Heart left ventricle (tissue), 16 donors: ENCODE results near the gene LRRC18. TPM values are rescaled to one million over a fixed set of nuclear protein-coding genes. Genes with fewer than 3 reads are reported as not detected.
A peak's percentile ranks its signal among the peaks of the same experiment; 100 is the strongest.

ENCODE experiments used
- ATAC-seq, 4 donors: fragments of 200-7000 bp; cut with Tn5 transposase; one replicate each; pipeline ENCODE4 v1.9.1; 2020 to 2022; ENCODE audit warnings: moderate library complexity in 4 of 4, mild to moderate bottlenecking in 3 of 4, moderate number of reproducible peaks in 1 of 4
- DNase-seq, 5 donors: peaks; one replicate each; pipeline ENCODE4 v3.0.0-alpha.2; 2020
- H3K27ac ChIP-seq, 12 donors: fragments of 200-600 bp; sonication (generic) in 4 of 12; one replicate each; pipeline versions ENCODE4 v1.5.0 to v1.8.0; 2016 to 2022; ENCODE audit warnings: mild to moderate bottlenecking in 2 of 12
- H3K27me3 ChIP-seq, 9 donors: fragments of 200-600 bp; sonication (generic) in 2 of 9; one replicate each; pipeline versions ENCODE4 v1.5.1 to v1.8.0; 2016 to 2022; ENCODE audit warnings: mild to moderate bottlenecking in 3 of 9
- H3K36me3 ChIP-seq, 9 donors: fragments of 200-600 bp; sonication (generic) in 2 of 9; one replicate each; pipeline versions ENCODE4 v1.5.0 to v1.8.0; 2018 to 2022; ENCODE audit warnings: mild to moderate bottlenecking in 2 of 9
- H3K4me1 ChIP-seq, 12 donors: fragments of 200-600 bp; sonication (generic) in 4 of 12; one replicate each; pipeline versions ENCODE4 v1.5.0 to v1.8.0; 2016 to 2022; ENCODE audit warnings: mild to moderate bottlenecking in 3 of 12
- H3K4me3 ChIP-seq, 12 donors: fragments of 200-600 bp; sonication (generic) in 4 of 12; one replicate each; pipeline versions ENCODE4 v1.5.0 to v1.8.0; 2017 to 2022; ENCODE audit warnings: mild to moderate bottlenecking in 9 of 12, moderate library complexity in 4 of 12
- H3K9me3 ChIP-seq, 12 donors: fragments of 200-600 bp; sonication (generic) in 4 of 12; one replicate each; pipeline versions ENCODE4 v1.5.0 to v1.8.0; 2016 to 2022; ENCODE audit warnings: mild to moderate bottlenecking in 1 of 12
- POLR2A ChIP-seq, 2 donors: fragments of 450-650 bp; IDR thresholded peaks; one replicate each; pipeline ENCODE4 v1.6.1; 2017; ENCODE audit warnings: antibody characterized with exemption in 2 of 2, mild to moderate bottlenecking in 2 of 2, moderate library complexity in 2 of 2
- WGBS, 4 donors: extraction: QIAGEN DNeasy Blood & Tissue Kit in 2 of 4; methylation state at CpG; one replicate each; pipeline versions ENCODE4 v1.1.5 to v1.1.7; 2013 to 2018; 5-methylcytosine and 5-hydroxymethylcytosine counted together
- intact Hi-C, 10 donors: fragments of 100-400 bp; cut with DNase I; formaldehyde crosslinking; loops; one replicate each; pipeline versions ENCODE4 v1.11.1 to v1.14.2; 2022
- polyA plus RNA-seq, 2 donors: library from polyadenylated mRNA; stranded (reverse); fragments of 200-250 nt; gene quantifications; one replicate each; pipeline ENCODE4 v1.2.3, GENCODE V29; 2013
- total RNA-seq, 9 donors: library from RNA; depleted of rRNA in 2 of 9; stranded (reverse); fragments of >200 nt in 2 of 9; fragmentation: NEBNext Ultra II Directional in 3 of 9; extraction: Animal tissue kit (Norgen Biotek cat#: 25700) in 3 of 9; gene quantifications; one replicate each; pipeline versions ENCODE4 v1.1.0 to v1.2.4, GENCODE V29; 2016 to 2023
- TF ChIP-seq, protein P1 (sequence below), 12 donors: fragments of 200-600 bp; sonication (generic) in 4 of 12; IDR thresholded peaks; one replicate each; pipeline versions ENCODE4 v1.5.0 to v1.8.0; 2018 to 2022; ENCODE audit warnings: antibody characterized with exemption in 12 of 12, mild to moderate bottlenecking in 5 of 12
- donor health status: ischemic (EF 13 %, LVEDD 7.1; RV severe dilation, severe dysfunction).
- donor health status: healthy with polysubstance abuse.
- donor health status: DM: no; HTN: yes; CAD: no.
- donor health status: DM: no; HTN: no; CAD: no.
- donor health status: ischemic (EF 25% LVEDD 6.9; RV normal size, moderate dysfunction).
- donor health status: ischemic (EF 25% LVEDD 5.7; RV mildly dilated, moderate dysfunction).
- donor health status: healthy.
- donor health status: DM: yes; HTN: yes; CAD: no.
- donor health status: ischemic (EF 35%, LVEDD 5.7; RV mildly dilated, moderate dysfunction).
- donor health status: nonischemic (EF 11% LVEDD 7.7; RV severe dilation, severe dysfunction).
- donor health status: DM: yes; HTN: yes; CAD: no.
- donor health status: PGD.
- donor health status: ischemic (EF 29% LVEDD 5.4; RV normal size, mild dysfunction).
- donor health status: nonischemic (EF 23%, LVEDD 6.1; RV moderate dilation, normal function).

Gene LRRC18
- total and polyA plus RNA-seq, 11 donors, result not detected

DNA sequence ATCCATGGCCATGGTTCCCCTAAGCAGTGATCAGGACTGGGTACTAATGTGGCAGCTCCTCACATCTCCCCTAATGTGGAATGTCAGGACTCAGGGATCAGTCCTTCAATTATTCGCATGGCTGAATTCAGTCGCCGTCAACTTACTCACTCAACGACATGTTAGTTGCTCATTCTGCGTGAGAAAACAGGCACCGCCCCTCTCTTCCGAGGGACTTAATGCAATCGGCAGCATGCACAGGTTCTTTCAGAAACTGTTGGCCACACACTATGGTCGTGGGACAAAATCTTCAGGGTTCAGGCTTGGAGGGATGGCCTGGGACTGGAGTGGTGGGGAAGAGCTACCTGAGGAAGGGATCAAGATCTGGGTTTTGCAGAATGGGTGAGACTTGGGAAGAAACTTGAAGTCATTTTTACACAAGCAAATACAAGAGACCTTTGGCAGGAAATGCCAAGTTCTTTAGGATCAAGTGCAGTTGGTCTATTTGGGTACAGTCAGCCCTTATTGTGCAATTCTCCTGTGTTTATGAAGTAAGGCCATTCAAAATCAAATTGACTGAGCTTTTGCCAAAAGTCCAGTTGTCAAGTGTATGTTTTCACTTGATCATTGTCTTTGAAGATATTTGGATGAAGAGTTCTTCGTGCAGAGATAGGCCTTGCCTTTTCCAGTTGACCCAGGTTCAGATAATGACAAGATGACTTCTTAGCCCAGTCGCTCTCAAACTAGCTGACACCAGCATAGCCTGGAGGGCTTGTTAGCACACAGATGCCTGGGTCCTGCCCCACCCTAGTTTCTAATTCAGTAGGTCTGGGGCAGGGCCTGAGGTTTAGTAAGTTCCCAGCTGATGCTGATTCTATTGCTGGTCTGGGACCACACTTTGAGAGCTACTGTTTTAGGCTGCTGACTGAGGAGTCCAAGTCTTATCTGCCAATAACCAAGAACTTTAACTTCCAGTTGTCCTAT is 48.5 kb downstream of the LRRC18 start:
- no peaks in the 10 kb centered on the region for H3K9me3 ChIP-seq
- ATAC-seq (no peak), DNase-seq (no peak)
- H3K27ac ChIP-seq, result no peak overlapping the region
- TF ChIP-seq, protein P1, sequence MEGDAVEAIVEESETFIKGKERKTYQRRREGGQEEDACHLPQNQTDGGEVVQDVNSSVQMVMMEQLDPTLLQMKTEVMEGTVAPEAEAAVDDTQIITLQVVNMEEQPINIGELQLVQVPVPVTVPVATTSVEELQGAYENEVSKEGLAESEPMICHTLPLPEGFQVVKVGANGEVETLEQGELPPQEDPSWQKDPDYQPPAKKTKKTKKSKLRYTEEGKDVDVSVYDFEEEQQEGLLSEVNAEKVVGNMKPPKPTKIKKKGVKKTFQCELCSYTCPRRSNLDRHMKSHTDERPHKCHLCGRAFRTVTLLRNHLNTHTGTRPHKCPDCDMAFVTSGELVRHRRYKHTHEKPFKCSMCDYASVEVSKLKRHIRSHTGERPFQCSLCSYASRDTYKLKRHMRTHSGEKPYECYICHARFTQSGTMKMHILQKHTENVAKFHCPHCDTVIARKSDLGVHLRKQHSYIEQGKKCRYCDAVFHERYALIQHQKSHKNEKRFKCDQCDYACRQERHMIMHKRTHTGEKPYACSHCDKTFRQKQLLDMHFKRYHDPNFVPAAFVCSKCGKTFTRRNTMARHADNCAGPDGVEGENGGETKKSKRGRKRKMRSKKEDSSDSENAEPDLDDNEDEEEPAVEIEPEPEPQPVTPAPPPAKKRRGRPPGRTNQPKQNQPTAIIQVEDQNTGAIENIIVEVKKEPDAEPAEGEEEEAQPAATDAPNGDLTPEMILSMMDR (IDR thresholded peaks at IDR 0.05), result no peak
- TF ChIP-seq POLR2A (IDR thresholded peaks at IDR 0.05), result no peak
- no peaks in the 10 kb centered on the region for H3K27me3 ChIP-seq
- H3K4me3 ChIP-seq, result no peak overlapping the region
- H3K36me3 ChIP-seq, result no peaks in the 10 kb centered on the region
- WGBS, 4 donors, result 90 to 99% (median 95%) methylated on average over 11 of the region's 11 CpGs
- no peaks in the 10 kb centered on the region for H3K4me1 ChIP-seq
- intact Hi-C loops, result no loop called here

DNA sequence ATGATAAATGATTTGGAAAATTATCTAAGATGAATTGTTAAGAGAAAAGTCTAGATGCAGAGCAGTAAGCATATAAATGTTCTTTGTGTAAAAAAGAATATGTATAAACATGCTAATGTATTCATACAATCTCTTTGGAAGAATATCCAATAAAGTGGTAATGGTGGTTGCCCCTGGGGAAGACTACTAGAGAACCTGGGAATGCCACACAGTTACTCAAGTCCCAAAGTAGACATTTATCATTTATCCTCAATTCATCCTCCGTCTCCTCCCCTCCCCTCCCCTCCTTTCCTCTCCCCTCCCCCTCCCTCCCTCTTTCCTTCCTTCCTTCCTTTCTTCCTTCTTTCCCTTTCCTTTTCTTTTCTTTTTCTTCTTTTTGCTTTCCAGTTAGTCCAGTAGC is 51.7 kb downstream of the LRRC18 start:
- ATAC-seq (no peak), DNase-seq (no peak)
- H3K4me1 ChIP-seq, result no peaks in the 10 kb centered on the region
- intact Hi-C loops, result loop anchor here in 2 of 10 donors (5.0 to 10.0 kb wide), 2 partner anchors 277 to 624 kb away; no protein-coding TSS in a partner anchor
- no peak overlapping the region for H3K4me3 ChIP-seq
- no peaks in the 10 kb centered on the region for H3K36me3 ChIP-seq
- no peaks in the 10 kb centered on the region for H3K9me3 ChIP-seq
- TF ChIP-seq POLR2A (IDR thresholded peaks at IDR 0.05), result no peak
- TF ChIP-seq, protein P1 (IDR thresholded peaks at IDR 0.05), result no peak
- WGBS, 4 donors, result 64 to 88% (median 79%) methylated on average over 1 of the region's 1 CpG
- no peaks in the 10 kb centered on the region for H3K27me3 ChIP-seq
- H3K27ac ChIP-seq, result no peak overlapping the region

DNA sequence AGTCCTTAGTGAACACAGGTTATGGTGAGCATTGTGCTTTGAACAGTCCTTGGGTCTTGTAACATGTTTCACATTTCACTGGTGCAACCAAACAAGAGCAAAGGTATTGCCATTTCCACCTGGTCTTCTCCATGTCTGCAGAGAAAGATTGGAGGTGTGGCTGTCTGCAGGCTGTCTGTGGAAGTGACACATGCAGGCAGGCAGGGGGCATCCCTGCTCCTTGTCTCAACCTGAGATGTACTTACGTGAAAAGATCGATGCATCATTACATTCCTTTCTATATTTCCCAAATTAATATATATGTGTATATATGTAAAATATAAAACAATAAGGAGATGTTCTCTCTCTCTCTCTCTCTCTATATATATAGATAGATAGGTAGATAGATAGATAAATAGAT is 54.3 kb downstream of the LRRC18 start:
- Histone ChIP-seq H3K36me3 (no peaks in the 10 kb centered on the region), H3K4me1 (no peaks in the 10 kb centered on the region), H3K4me3 (no peak overlapping the region), H3K27ac (no peak overlapping the region), H3K27me3 (no peaks in the 10 kb centered on the region), H3K9me3 (no peaks in the 10 kb centered on the region)
- intact Hi-C loops, result loop anchor here in 2 of 10 donors (5.0 to 10.0 kb wide), 2 partner anchors 279 to 627 kb away; no protein-coding TSS in a partner anchor
- 47 to 51% (median 49%) methylated on average over 2 of the region's 2 CpGs for WGBS, 4 donors
- ATAC-seq (no peak), DNase-seq (no peak)
- no peak for TF ChIP-seq POLR2A (IDR thresholded peaks at IDR 0.05)
- TF ChIP-seq, protein P1 (IDR thresholded peaks at IDR 0.05), result peak in 8 of 12 donors; percentile 16 to 54 (median 42)
